A673 (cell line): ENCODE data around the gene FMC1. TPM values are rescaled to one million over a fixed set of nuclear protein-coding genes. Genes with fewer than 3 reads are reported as not detected.

ENCODE experiments used
- BruUV-seq: library from RNA; stranded (reverse); fragments of 400-500 nt; replicated peaks from 2 replicates; lab custom pipeline; 2021; lab: Mats Ljungman, UMichigan
- CTCF ChIA-PET: fragments of 300-600 bp; sonication (Branson Sonifier 250); formaldehyde crosslinking; loops from one replicate; lab custom pipeline; 2022; ENCODE audit warnings: antibody characterized with exemption; lab: Charles Lee
- POLR2A ChIA-PET: fragments of 300-600 bp; sonication (Branson Sonifier 250); formaldehyde crosslinking; loops from one replicate; lab custom pipeline; 2022; ENCODE audit warnings: antibody characterized with exemption; ENCODE audit not compliant: low non-redundant PET; lab: Charles Lee
- DNase-seq: peaks from one replicate; pipeline ENCODE4 v3.0.0-alpha.2; 2015; ENCODE audit warnings: low spot score
- H3K27ac ChIP-seq: fragments of 200-600 bp; sonication (generic); 2 replicates; pipeline ENCODE4 v1.5.1; 2016; ENCODE audit warnings: mixed run types, low read depth, mild to moderate bottlenecking, mixed read lengths, antibody characterized with exemption, low read length; ENCODE audit not compliant: poor library complexity, severe bottlenecking
- H3K27me3 ChIP-seq: fragments of 200-600 bp; sonication (generic); replicated peaks from 2 replicates; pipeline ENCODE4 v1.6.1; 2017; ENCODE audit warnings: mixed run types, low read depth, mild to moderate bottlenecking, mixed read lengths, antibody characterized with exemption, low read length; ENCODE audit not compliant: insufficient read depth, poor library complexity
- H3K36me3 ChIP-seq: fragments of 200-600 bp; sonication (generic); 2 replicates; pipeline ENCODE4 v1.6.1; 2016; ENCODE audit warnings: mixed run types, mild to moderate bottlenecking, mixed read lengths, antibody characterized with exemption, low read length; ENCODE audit not compliant: insufficient read depth, poor library complexity, severe bottlenecking
- H3K4me1 ChIP-seq: fragments of 200-600 bp; sonication (generic); 2 replicates; pipeline ENCODE4 v1.6.1; 2017; ENCODE audit warnings: mixed run types, mild to moderate bottlenecking, mixed read lengths, antibody characterized with exemption, low read length; ENCODE audit not compliant: insufficient read depth, poor library complexity, severe bottlenecking
- H3K4me3 ChIP-seq: fragments of 200-600 bp; sonication (generic); 2 replicates; pipeline ENCODE4 v1.5.1; 2016; ENCODE audit warnings: low read depth, mixed run types, mild to moderate bottlenecking, mixed read lengths, low read length; ENCODE audit not compliant: poor library complexity, severe bottlenecking
- H3K9me3 ChIP-seq: fragments of 200-600 bp; sonication (generic); 2 replicates; pipeline ENCODE4 v1.6.1; 2016; ENCODE audit warnings: mixed run types, low read depth, mild to moderate bottlenecking, mixed read lengths, antibody characterized with exemption, low read length; ENCODE audit not compliant: poor library complexity, severe bottlenecking
- EZH2 ChIP-seq: fragments of 200-600 bp; sonication (generic); IDR thresholded peaks from 2 replicates; pipeline ENCODE4 v1.6.1; 2017; ENCODE audit warnings: borderline replicate concordance, low read depth, mild to moderate bottlenecking, mixed read lengths, antibody characterized with exemption, low read length; ENCODE audit not compliant: poor library complexity, severe bottlenecking
- intact Hi-C: fragments of 100-400 bp; cut with micrococcal nuclease; formaldehyde crosslinking; loops from one replicate; pipeline ENCODE4 v1.10.0; 2022; ENCODE audit not compliant: unreplicated experiment
- total RNA-seq: library from RNA; stranded (reverse); gene quantifications from 2 replicates; pipeline ENCODE4 v1.2.3, GENCODE V29; 2021
- TF ChIP-seq, protein P1 (sequence below): fragments of 300-800, 200-600 bp; sonication (generic); conservative IDR thresholded peaks from 2 replicates; pipeline ENCODE4 v1.5.1; 2017; ENCODE audit warnings: low read depth, mild to moderate bottlenecking, antibody characterized with exemption, low read length, moderate library complexity, mixed read lengths

Gene FMC1
- total RNA-seq, 1 experiment from 2014 or later, result 11.5 TPM

DNA sequence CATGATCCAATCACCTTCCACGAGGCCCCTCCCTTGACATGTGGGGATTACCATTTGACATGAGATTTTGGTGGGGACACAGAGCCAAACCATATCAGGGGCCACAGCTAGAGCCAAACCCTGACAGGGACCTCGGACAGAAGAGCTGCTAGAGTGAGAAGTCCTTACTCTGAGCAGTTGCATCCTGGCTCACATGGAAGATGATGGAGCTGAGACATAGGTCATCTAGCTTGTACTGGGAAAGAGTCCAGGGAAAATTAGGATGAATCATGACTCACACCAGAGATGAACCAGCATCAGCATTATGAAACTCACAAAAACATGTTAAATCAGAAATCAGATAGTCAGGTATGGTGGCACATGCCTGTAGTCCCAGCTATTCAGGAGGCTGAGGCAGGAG lies 12.8 kb upstream of the FMC1 start:
- Histone ChIP-seq H3K27me3 (no peaks in the 10 kb centered on the region), H3K27ac (no peak overlapping the region), H3K4me3 (no peak overlapping the region), H3K36me3 (no peaks in the 10 kb centered on the region), H3K4me1 (no peaks in the 10 kb centered on the region), H3K9me3 (no peaks in the 10 kb centered on the region)
- no peak for TF ChIP-seq EZH2
- TF ChIP-seq, protein P1, sequence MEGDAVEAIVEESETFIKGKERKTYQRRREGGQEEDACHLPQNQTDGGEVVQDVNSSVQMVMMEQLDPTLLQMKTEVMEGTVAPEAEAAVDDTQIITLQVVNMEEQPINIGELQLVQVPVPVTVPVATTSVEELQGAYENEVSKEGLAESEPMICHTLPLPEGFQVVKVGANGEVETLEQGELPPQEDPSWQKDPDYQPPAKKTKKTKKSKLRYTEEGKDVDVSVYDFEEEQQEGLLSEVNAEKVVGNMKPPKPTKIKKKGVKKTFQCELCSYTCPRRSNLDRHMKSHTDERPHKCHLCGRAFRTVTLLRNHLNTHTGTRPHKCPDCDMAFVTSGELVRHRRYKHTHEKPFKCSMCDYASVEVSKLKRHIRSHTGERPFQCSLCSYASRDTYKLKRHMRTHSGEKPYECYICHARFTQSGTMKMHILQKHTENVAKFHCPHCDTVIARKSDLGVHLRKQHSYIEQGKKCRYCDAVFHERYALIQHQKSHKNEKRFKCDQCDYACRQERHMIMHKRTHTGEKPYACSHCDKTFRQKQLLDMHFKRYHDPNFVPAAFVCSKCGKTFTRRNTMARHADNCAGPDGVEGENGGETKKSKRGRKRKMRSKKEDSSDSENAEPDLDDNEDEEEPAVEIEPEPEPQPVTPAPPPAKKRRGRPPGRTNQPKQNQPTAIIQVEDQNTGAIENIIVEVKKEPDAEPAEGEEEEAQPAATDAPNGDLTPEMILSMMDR, result no peak
- ChIA-PET CTCF (interaction anchor here (0.5 kb wide), 1 partner anchor 101 kb away, joined by 5 read pairs; no protein-coding TSS in a partner anchor), POLR2A (no interaction called here)
- no TSS peak for BruUV-seq
- intact Hi-C loops, result no loop called here
- no peak for DNase-seq

DNA sequence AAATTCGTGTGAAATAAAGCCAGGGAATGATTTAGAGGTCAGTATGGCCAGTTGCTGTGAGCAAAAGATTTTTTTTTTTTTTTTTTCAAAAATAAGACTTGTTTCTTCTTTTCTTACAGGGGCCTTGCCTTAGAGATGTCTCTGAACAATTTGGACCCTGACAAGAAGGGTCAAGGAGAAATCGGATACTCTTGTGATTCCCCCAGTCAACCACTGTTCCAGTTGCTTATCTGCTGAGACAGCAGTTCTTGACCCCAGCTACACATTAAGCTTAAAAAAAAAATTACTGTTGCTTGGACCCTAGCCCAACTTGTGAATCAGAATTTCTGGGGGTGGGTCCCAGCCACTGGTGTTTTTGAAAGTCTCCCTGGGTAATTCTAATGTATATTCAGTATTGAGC lies 12.0 kb upstream of the FMC1 start:
- no peaks in the 10 kb centered on the region for H3K4me1 ChIP-seq
- H3K4me3 ChIP-seq, result no peak overlapping the region
- H3K27ac ChIP-seq, result no peak overlapping the region
- TF ChIP-seq EZH2, result no peak
- TF ChIP-seq, protein P1, result no peak
- no peaks in the 10 kb centered on the region for H3K27me3 ChIP-seq
- H3K36me3 ChIP-seq, result no peaks in the 10 kb centered on the region
- no peak for DNase-seq
- POLR2A ChIA-PET, result no interaction called here
- intact Hi-C loops, result no loop called here
- CTCF ChIA-PET, result no interaction called here
- no peaks in the 10 kb centered on the region for H3K9me3 ChIP-seq
- BruUV-seq, result no TSS peak

DNA sequence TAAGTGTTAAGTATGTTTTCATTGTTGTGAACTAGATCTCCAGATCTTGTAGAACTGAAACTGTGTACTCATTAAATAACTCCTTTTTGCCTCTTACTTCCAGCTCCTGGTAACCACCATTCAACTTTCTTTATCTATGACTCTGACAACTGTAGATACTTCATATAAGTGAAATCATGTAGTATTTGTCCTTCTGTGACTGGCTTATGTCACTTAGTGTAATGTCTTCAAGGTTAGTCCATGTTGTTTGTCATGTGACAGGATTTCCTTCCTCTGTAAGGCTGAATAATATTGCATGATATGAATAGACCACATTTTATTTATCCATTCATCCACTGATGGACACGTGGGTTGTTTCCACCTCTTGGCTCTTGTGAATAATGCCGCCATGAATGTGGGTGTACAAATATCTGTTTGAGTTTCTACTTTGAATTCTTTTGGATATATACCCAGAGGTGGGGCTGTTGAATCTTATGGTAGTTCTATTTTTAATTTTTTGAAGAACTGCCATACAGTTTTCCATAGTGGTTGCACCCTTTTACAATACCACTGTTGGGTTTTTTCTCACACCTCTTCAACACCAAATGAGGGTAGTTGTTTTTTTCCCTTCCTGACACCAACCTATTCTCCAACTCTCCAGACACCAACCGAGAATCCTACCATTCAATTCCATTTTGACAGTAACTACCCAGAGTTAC lies 10.7 kb upstream of the FMC1 start:
- no TSS peak for BruUV-seq
- no peak overlapping the region for H3K27ac ChIP-seq
- DNase-seq, result no peak
- CTCF ChIA-PET, result no interaction called here
- no peaks in the 10 kb centered on the region for H3K9me3 ChIP-seq
- H3K36me3 ChIP-seq, result no peaks in the 10 kb centered on the region
- no peak overlapping the region for H3K4me3 ChIP-seq
- TF ChIP-seq, protein P1, result no peak
- no peak for TF ChIP-seq EZH2
- POLR2A ChIA-PET, result no interaction called here
- H3K4me1 ChIP-seq, result no peaks in the 10 kb centered on the region
- intact Hi-C loops, result no loop called here
- no peaks in the 10 kb centered on the region for H3K27me3 ChIP-seq
